Right ventricle myocardium inferior (tissue), 1 donor: Measurements from ENCODE around the gene TBXAS1. TPM values are rescaled to one million over a fixed set of nuclear protein-coding genes. Genes with fewer than 3 reads are reported as not detected.

Experiments
- ATAC-seq: fragments of 200-7000 bp; cut with Tn5 transposase; one replicate; pipeline ENCODE4 v1.9.1; 2020; ENCODE audit warnings: mild to moderate bottlenecking, moderate library complexity
- DNase-seq: peaks from one replicate; pipeline ENCODE4 v3.0.0; 2021; ENCODE audit errors: missing footprints
- intact Hi-C: fragments of 100-400 bp; cut with DNase I; formaldehyde crosslinking; loops from one replicate; pipeline ENCODE4 v1.11.0; 2022
- total RNA-seq: library from RNA; stranded (reverse); fragmentation: NEBNext Ultra II Directional; extraction: Animal tissue kit (Norgen Biotek cat#: 25700); gene quantifications from one replicate; pipeline ENCODE4 v1.2.1, GENCODE V29; 2021
- donor health status: DM: no; HTN: yes; CAD: no; lungs with severe emphysema.

The TBXAS1 gene
- total RNA-seq, 1 donor from 2014 or later = 6.0 TPM

- DNase-seq (no peak), ATAC-seq (no peak)
- intact Hi-C loops = no loop called here
These were observed 212.8 kb downstream of the TBXAS1 start for GRCh38 chr7:140041659-140042385.

DNA sequence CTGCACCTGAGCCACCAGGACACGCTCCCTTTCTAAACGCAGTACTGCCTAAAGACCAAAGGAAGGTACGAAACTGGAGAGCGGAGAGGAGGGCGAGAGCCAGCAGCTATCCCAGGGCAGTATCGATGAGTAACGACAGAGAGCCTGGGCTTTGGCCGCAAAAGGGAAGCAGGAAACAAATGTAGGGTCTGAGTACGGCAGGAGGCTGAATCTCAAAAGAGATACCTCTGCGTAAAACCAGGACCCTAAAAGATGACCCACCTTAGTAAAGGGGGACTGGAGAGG, 213.3 kb downstream of the TBXAS1 start:
- DNase-seq (no peak), ATAC-seq (no peak)
- intact Hi-C loops = no loop called here

DNA sequence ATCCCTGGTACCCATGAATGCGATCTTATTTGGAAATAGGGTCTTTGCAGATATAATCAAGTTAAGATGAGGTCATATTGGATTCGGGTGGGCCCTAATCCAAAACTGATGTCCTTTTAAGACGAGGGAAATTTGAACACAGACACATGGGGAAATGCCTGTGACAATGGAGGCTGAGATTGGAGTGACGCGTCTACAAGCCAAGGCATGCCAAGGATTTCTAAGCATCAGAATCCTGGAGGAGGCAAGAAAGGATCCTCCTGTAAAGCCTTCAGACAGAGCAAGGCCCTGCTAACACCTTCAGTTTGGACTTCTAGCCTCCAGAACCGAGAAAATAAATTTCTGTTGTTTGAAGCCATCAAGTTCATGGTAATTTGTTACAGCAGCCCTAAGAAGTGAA, 215.2 kb downstream of the TBXAS1 start:
- intact Hi-C loops = no loop called here
- DNase-seq = no peak
- no peak for ATAC-seq

GRCh38 chr7:140045697-140046096, 216.6 kb downstream of the TBXAS1 start:
- DNase-seq (no peak), ATAC-seq (peak; percentile 62)
- intact Hi-C loops = no loop called here

DNA sequence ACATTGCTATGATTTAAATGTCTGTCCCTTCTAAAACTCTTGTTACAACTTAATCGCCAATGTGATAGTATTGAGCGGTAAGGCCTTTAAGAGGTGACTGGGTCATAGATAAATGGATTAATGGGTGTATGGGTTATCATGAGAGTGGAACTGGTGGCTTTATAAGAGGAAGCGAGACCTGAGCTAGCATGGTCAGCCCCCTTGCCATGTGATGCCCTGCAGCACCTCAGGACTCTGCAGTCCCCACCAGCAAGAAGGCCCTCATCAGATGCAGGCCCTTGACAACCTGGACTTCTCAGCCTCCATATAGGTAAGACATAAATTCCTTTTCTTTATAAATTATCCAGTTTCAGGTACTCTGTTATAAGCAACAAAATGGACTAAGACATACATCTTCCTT, 218.1 kb downstream of the TBXAS1 start:
- DNase-seq (no peak), ATAC-seq (no peak)
- intact Hi-C loops = no loop called here

GRCh38 chr7:140048138-140048537, 219.1 kb downstream of the TBXAS1 start:
- intact Hi-C loops = no loop called here
- DNase-seq = no peak
- peak; percentile 90 for ATAC-seq

GRCh38 chr7:140048989-140049338, 219.9 kb downstream of the TBXAS1 start:
- DNase-seq = no peak
- intact Hi-C loops = no loop called here
- no peak for ATAC-seq

DNA sequence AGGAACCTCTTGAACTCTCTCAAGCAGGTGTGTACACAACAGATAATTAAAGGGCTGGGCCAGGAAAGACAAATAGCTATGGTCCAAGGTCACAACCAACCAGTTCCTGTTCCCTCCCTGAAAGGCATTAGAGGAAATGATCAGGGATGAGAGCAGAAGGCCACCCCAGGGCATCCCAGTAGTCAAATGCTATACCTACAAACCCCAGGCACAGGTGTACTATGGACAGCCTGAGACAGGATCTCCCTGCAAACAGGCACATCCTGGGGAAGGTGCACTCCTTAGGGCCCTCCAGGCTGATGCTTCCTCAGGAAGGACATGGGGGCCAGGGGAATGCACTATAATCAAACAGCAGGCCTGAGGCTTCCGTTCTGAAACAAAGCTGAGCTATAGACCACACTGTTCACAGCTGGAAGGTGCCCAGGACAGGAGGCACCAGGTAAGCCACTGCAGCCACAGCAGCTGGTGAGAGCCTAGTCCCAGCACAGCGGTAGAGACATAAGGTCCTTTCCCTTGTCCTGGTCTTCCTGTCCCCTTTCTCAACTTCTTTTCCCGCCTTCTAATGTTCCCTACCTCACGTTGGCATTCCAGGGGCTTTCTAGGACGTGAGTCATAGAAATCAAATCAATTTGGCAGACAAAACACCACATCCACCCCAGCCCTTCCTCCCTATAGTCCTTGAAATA, 220.4 kb downstream of the TBXAS1 start:
- no peak for ATAC-seq
- DNase-seq = no peak
- intact Hi-C loops = no loop called here

- intact Hi-C loops = no loop called here
- no peak for ATAC-seq
- DNase-seq = no peak
These were observed 221.0 kb downstream of the TBXAS1 start for GRCh38 chr7:140050100-140050499.

- ATAC-seq = no peak
- intact Hi-C loops = no loop called here
- no peak for DNase-seq
These were observed 222.8 kb downstream of the TBXAS1 start for GRCh38 chr7:140051820-140052219.

DNA sequence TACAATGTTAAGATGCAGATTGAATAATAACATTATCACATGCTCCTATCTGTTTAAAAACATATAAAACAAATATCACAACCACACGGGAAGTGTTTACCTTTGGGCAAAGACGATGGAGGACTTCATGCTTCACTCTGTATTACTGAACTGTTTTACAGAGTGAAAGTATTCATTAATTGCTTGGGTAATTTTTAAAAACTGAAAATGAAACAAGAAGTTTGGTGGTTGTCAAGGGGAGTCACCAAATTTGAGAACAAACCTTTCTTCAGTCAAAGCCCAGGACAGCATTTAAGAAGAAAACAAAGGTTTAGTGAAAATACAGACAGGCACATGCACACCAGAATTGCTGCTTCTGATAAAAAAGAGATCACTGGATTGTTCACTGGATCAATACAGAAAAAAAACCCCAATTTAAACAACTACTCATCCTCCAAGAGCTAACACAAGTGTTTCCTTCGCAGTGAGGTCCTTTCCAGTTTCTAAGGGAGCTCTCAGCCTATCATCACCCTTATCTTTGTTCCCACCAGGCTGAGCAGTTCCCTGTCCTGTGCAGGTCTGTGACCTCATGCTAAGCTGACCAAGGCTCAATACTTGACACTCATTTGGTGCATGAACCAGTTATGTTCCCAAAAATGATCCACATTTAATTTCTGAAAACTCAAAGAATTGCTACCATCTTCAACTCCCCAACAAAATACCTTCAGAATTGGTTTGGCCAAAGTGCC, 224.9 kb downstream of the TBXAS1 start:
- DNase-seq = no peak
- ATAC-seq = no peak
- intact Hi-C loops = no loop called here

- no peak for DNase-seq
- ATAC-seq = no peak
- intact Hi-C loops = no loop called here
These were observed 225.7 kb downstream of the TBXAS1 start for GRCh38 chr7:140054751-140055150.

DNA sequence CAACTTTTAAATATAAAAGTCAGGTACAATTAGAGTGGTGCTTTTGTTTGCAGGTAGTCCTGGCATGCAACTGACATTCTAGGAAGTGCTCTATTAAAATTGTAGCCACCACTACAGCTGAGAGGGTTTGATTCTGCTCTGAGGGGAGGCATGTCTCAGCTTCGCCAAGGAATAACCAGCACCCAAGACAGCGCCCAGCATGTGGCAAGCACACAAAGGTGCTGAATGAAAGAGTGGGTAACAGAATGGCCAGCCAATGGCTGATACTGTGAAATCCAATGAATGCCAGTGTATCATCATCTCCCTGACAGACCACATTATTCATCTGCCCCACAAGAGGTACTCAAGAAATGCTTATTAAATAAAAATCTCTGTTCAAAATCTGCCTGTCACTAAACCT, 226.8 kb downstream of the TBXAS1 start:
- intact Hi-C loops = no loop called here
- ATAC-seq (no peak), DNase-seq (no peak)

GRCh38 chr7:140056431-140057142, 227.5 kb downstream of the TBXAS1 start:
- intact Hi-C loops = no loop called here
- ATAC-seq (no peak), DNase-seq (no peak)

DNA sequence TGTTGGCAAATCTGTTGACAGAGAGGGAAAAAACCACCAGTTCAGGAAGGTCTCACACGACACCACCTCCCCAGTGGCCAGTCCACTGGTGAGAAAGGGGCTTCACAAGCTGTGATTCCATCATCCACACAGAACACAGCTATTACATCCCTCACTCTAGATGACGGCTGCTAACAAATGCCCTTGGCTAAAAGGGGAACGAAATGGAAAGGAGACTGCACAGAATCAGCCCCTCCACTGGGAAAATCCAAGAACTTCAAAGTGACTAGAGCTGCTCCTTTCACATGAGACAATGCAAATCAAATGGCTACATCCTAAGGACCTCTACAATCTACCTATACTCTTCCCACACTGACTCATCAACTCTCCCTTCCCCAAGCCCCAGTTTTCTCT, 228.1 kb downstream of the TBXAS1 start:
- ATAC-seq (no peak), DNase-seq (no peak)
- intact Hi-C loops = no loop called here

DNA sequence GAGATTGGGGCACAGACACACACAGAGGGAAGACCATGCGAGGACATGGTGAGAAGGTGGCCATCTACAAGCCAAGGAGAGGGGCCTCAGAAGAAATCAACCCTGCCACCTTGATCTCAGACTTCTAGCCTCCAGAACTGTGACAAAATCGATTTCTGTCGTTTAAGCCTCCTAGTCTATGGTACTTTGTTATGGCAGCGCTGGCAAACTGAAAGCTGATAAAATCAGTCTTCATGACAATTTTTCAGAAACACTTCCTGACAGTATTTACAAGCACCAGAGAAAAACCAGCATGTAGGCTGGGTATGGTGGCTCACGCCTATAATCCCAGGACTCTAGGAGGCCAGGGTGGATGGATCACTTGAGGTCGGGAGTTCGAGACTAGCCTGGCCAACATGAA, 229.5 kb downstream of the TBXAS1 start:
- no peak for DNase-seq
- ATAC-seq = no peak
- intact Hi-C loops = no loop called here

- no peak for DNase-seq
- peak; percentile 35 for ATAC-seq
- intact Hi-C loops = loop anchor here (2.0 kb wide), 1 partner anchor 115 kb away; no protein-coding TSS in a partner anchor
These were observed 230.5 kb downstream of the TBXAS1 start for GRCh38 chr7:140059273-140060242.

DNA sequence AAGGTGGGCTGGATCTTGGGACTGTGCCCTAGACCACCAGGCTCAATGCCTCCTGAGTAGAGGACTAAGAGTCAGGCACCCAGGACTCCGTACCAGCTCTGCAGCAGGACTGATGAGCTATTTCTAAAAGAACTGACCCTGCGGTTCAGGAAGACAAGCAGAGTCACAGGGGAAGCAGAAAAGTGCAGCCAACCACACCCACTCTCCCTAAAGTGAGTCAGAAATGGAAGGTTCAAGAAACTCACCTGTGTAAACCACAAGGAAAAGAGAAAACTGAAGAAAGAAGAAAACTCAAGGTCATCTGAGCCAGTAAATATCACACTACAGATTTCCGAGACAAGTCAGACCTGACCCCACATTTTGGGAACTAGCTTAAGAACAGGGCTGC, 231.2 kb downstream of the TBXAS1 start:
- no peak for DNase-seq
- ATAC-seq = no peak
- intact Hi-C loops = loop anchor here (2.0 kb wide), 1 partner anchor 115 kb away; no protein-coding TSS in a partner anchor
